NCI-H748 (cell line): ENCODE results near the gene STPG1.

Source experiments
- DNase-seq: peaks from one replicate; lab custom pipeline; 2025; ENCODE audit not compliant: unreplicated experiment; lab: John Stamatoyannopoulos, UW

Gene STPG1

GRCh38 chr1:24344090-24344742 lies 69.4 kb downstream of the STPG1 start:
- DNase-seq: no peak

- no peak for DNase-seq
Observed at GRCh38 chr1:24343412-24344089, 70.0 kb downstream of the STPG1 start.

GRCh38 chr1:24341260-24341659 lies 72.3 kb downstream of the STPG1 start:
- peak; percentile 40 for DNase-seq

- DNase-seq: no peak
Observed at GRCh38 chr1:24340770-24341169, 72.8 kb downstream of the STPG1 start.

- no peak for DNase-seq
Observed at GRCh38 chr1:24339996-24340395, 73.6 kb downstream of the STPG1 start.

- no peak for DNase-seq
Observed at GRCh38 chr1:24338447-24338846, 75.1 kb downstream of the STPG1 start.

GRCh38 chr1:24337455-24337854 lies 76.1 kb downstream of the STPG1 start:
- DNase-seq: no peak

- no peak for DNase-seq
Observed at GRCh38 chr1:24336075-24336474, 77.5 kb downstream of the STPG1 start.

GRCh38 chr1:24331961-24332673 lies 81.5 kb downstream of the STPG1 start:
- no peak for DNase-seq

GRCh38 chr1:24329797-24330543 lies 83.6 kb downstream of the STPG1 start:
- DNase-seq: no peak

- DNase-seq: no peak
Observed at GRCh38 chr1:24329331-24329730, 84.3 kb downstream of the STPG1 start.

GRCh38 chr1:24327891-24328290 lies 85.7 kb downstream of the STPG1 start:
- no peak for DNase-seq

- no peak for DNase-seq
Observed at GRCh38 chr1:24327486-24327885, 86.1 kb downstream of the STPG1 start.

- no peak for DNase-seq
Observed at GRCh38 chr1:24325587-24326449, 87.8 kb downstream of the STPG1 start.

GRCh38 chr1:24324903-24325302 lies 88.7 kb downstream of the STPG1 start:
- DNase-seq: no peak

GRCh38 chr1:24323281-24323680 lies 90.3 kb downstream of the STPG1 start:
- DNase-seq: no peak

GRCh38 chr1:24322470-24323177 lies 91.0 kb downstream of the STPG1 start:
- no peak for DNase-seq

GRCh38 chr1:24321697-24322469 lies 91.7 kb downstream of the STPG1 start:
- no peak for DNase-seq

GRCh38 chr1:24321126-24321525 lies 92.5 kb downstream of the STPG1 start:
- no peak for DNase-seq
